MM.1S (cell line): ENCODE results near the gene ITGAV.

Experiments used
- CTCF ChIP-seq: fragments of 300-600 bp; sonication (generic); IDR thresholded peaks from 2 replicates; pipeline ENCODE4 v1.5.1; 2016; ENCODE audit warnings: antibody characterized with exemption, low read length, mixed read lengths
- EZH2 ChIP-seq: fragments of 300-600 bp; sonication (generic); optimal IDR thresholded peaks from 2 replicates; pipeline ENCODE3; 2017; ENCODE audit warnings: low read depth, mild to moderate bottlenecking, antibody characterized with exemption, low read length, mixed read lengths

DNA sequence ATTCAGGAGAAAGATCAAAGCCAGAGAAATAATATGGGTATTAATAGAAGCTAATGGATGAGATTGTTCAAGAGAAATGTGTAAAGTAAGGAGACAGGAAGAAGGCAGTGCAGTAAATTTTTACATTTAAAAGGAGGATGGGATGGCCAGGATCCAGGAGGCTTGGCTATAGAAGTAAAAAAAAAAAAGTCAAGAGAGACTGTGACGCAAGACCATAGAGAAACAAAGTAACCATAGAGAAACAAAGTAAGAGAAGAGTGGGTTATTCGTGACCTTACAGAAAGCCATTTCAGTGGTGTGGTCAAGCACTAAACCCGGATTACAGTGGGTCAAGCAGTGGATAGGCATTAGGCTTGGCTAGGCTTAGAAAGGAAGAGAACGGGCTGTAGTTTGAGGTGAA is 93.5 kb downstream of the ITGAV start:
- TF ChIP-seq CTCF (no peak), EZH2 (no peak)
